ENCODE measurements around the gene LRRC51. TPM values are rescaled to one million over a fixed set of nuclear protein-coding genes. Genes with fewer than 3 reads are reported as not detected.

LRRC51 gene
- total and polyA plus RNA-seq, 3 experiments from 2014 or later, result 2.6 to 8.9 (median 8.2) TPM

DNA sequence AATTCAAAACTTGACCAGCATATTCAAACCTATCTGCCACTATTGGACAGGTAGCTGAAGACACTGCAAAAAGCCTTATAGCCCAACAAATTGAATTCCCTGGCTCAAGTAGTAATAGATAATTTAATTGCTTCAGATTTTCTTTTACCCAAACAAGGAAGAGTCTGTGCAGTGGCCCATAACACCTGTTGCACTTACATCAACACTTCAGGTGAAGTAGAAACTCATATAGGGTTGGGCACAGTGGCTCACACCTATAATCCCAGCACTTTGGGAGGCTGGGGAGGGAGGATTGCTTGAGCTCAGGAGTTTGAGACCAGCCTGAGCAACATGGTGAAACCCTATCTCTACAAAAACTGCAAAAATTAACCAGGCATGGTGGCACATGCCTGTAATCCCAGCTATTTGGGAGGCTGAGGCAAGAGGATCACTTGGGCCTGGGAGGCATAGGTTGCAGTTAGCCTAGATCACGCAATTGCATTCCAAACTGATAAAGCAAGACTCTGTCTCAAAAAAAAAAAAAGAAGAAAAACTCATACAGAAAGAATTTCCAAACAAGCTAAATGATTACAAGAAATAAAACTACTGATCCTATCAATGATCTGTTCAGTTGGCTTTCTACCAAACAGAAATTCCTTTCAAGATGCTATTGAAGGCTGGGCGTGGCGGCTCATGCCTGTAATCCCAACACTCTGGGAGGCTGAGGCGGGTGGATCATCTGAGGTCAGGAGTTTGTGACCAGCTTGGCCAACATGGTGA is 64.3 kb downstream of the LRRC51 start:
- Mint-ChIP-seq H3K27me3 (peaks cover under 1 to 6% of the 10 kb centered on the region in 2 donors), H3K4me1 (peaks cover 0 to 11% (median 2%) of the 10 kb centered on the region in 3 donors), H3K36me3 (no peaks in the 10 kb centered on the region), H3K27ac (peak overlapping the region in 1 of 8 donors; percentile 36), H3K4me3 (no peak overlapping the region), H3K9me3 (no peaks in the 10 kb centered on the region)
- CTCF ChIA-PET, result interaction anchor here (0.6 to 4.4 kb wide), 16 partner anchors 10 to 286 kb away, joined by 3 to 54 read pairs (median 5); no protein-coding TSS in a partner anchor
- DNase-seq, result no peak
- no peak overlapping the region for H3K27ac ChIP-seq (ENCODE audit: low read depth, low read length)
- H3K36me3 ChIP-seq (ENCODE audit: insufficient read depth, low read length), result no peaks in the 10 kb centered on the region
- POLR2A ChIA-PET, result interaction anchor here (0.6 kb wide), 1 partner anchor 9 kb away, joined by 3 read pairs; no protein-coding TSS in a partner anchor
- no peaks in the 10 kb centered on the region for H3K9me3 ChIP-seq (ENCODE audit: low read length)
- H3K27me3 ChIP-seq (ENCODE audit: insufficient read depth, low read length, poor library complexity, severe bottlenecking), result no peaks in the 10 kb centered on the region
- H3K4me3 ChIP-seq (ENCODE audit: low read length), result no peak overlapping the region
- H3K4me1 ChIP-seq (ENCODE audit: insufficient read depth, low read length), result no peaks in the 10 kb centered on the region

Other genes starting within 250 kb of the LRRC51 start
- not detected for gene DEFB108B, start 247.7 kb upstream of the LRRC51 start, total RNA-seq
- gene DEFB108B, start 247.7 kb upstream of the LRRC51 start, polyA plus RNA-seq, result not detected
- not detected for gene DEFB131B, start 202.4 kb upstream of the LRRC51 start, total RNA-seq
- gene DEFB131B, start 202.4 kb upstream of the LRRC51 start, polyA plus RNA-seq, result not detected
- gene XNDC1N, start 152.3 kb upstream of the LRRC51 start, total RNA-seq, result 10 to 100 TPM; 12.7 to 13.0 TPM
- gene XNDC1N, start 152.3 kb upstream of the LRRC51 start, polyA plus RNA-seq, result 5.2 TPM
- gene RNF121, start 151.8 kb upstream of the LRRC51 start, total RNA-seq, result 10 to 100 TPM; 57.3 to 62.1 TPM
- gene RNF121, start 151.8 kb upstream of the LRRC51 start, polyA plus RNA-seq, result 9.4 TPM
- 1 to 10 TPM; 8.5 to 9.5 TPM for gene IL18BP, start 81.9 kb upstream of the LRRC51 start, total RNA-seq
- gene IL18BP, start 81.9 kb upstream of the LRRC51 start, polyA plus RNA-seq, result 21.8 TPM
- gene NUMA1, start 308 bp upstream of the LRRC51 start, total RNA-seq, result 100 to 1,000 TPM; 106 to 110 TPM
- 73.5 TPM for gene NUMA1, start 308 bp upstream of the LRRC51 start, polyA plus RNA-seq
- gene LAMTOR1, start 22.4 kb downstream of the LRRC51 start, total RNA-seq, result 10 to 100 TPM; 77.3 to 79.2 TPM
- gene LAMTOR1, start 22.4 kb downstream of the LRRC51 start, polyA plus RNA-seq, result 82.3 TPM
- not detected for gene TOMT, start 25.1 kb downstream of the LRRC51 start, total RNA-seq
- not detected for gene TOMT, start 25.1 kb downstream of the LRRC51 start, polyA plus RNA-seq
- 10 to 100 TPM; 63.3 to 66.2 TPM for gene ANAPC15, start 31.8 kb downstream of the LRRC51 start, total RNA-seq
- gene ANAPC15, start 31.8 kb downstream of the LRRC51 start, polyA plus RNA-seq, result 79.0 TPM
- not detected for gene FOLR3, start 54.9 kb downstream of the LRRC51 start, total RNA-seq
- gene FOLR3, start 54.9 kb downstream of the LRRC51 start, polyA plus RNA-seq, result not detected
- not detected for gene FOLR1, start 111.3 kb downstream of the LRRC51 start, total RNA-seq
- gene FOLR1, start 111.3 kb downstream of the LRRC51 start, polyA plus RNA-seq, result not detected
- gene FOLR2, start 135.9 kb downstream of the LRRC51 start, total RNA-seq, result under 1 TPM in 1 of 2 experiments, not detected in 1; 0.26 TPM
- gene FOLR2, start 135.9 kb downstream of the LRRC51 start, polyA plus RNA-seq, result not detected
- gene INPPL1, start 143.9 kb downstream of the LRRC51 start, total RNA-seq, result 100 to 1,000 TPM in 1 of 2 experiments, 10 to 100 TPM in 1; 97.2 to 103 TPM
- gene INPPL1, start 143.9 kb downstream of the LRRC51 start, polyA plus RNA-seq, result 11.3 TPM
- gene PHOX2A, start 163.3 kb downstream of the LRRC51 start, total RNA-seq, result not detected
- gene PHOX2A, start 163.3 kb downstream of the LRRC51 start, polyA plus RNA-seq, result not detected

All from CD8-positive, alpha-beta memory T cell (primary cell).